Measurements from ENCODE around the gene RGS3. TPM values are rescaled to one million over a fixed set of nuclear protein-coding genes. Genes with fewer than 3 reads are reported as not detected.

Gene RGS3
- total RNA-seq, 1 donor from 2014 or later, result 66.2 TPM

- peaks cover 17% of the 10 kb centered on the region for H3K4me1 ChIP-seq
- H3K4me3 ChIP-seq, result no peak overlapping the region
- intact Hi-C loops (cut with DNase I), result no loop called here
- no peak for DNase-seq
- H3K27ac ChIP-seq, result no peak overlapping the region
- no peak for TF ChIP-seq CTCF (IDR thresholded peaks at IDR 0.05)
- no peaks in the 10 kb centered on the region for H3K27me3 ChIP-seq (ENCODE audit: low read depth)
- no peaks in the 10 kb centered on the region for H3K9me3 ChIP-seq
- ATAC-seq, result no peak
- no peaks in the 10 kb centered on the region for H3K36me3 ChIP-seq
Observed at GRCh38 chr9:113482341-113482740, 18.8 kb downstream of the RGS3 start.

GRCh38 chr9:113482991-113483675, 19.6 kb downstream of the RGS3 start:
- no peak for ATAC-seq
- intact Hi-C loops (cut with DNase I), result no loop called here

GRCh38 chr9:113483676-113484257, 20.2 kb downstream of the RGS3 start:
- Histone ChIP-seq H3K27ac (peak overlapping the region; percentile 13), H3K36me3 (no peaks in the 10 kb centered on the region), H3K27me3 (ENCODE audit: low read depth) (no peaks in the 10 kb centered on the region), H3K4me1 (peaks cover 24% of the 10 kb centered on the region), H3K9me3 (no peaks in the 10 kb centered on the region), H3K4me3 (no peak overlapping the region)
- no peak for DNase-seq
- peak in 1 of 2 donors; percentile 4 for ATAC-seq
- intact Hi-C loops (cut with DNase I), result no loop called here
- TF ChIP-seq CTCF (IDR thresholded peaks at IDR 0.05), result no peak

More at GRCh38 chr9:113482991-113483675, 19.6 kb downstream of the RGS3 start:
- Histone ChIP-seq H3K9me3 (no peaks in the 10 kb centered on the region), H3K4me1 (peaks cover 17% of the 10 kb centered on the region), H3K4me3 (no peak overlapping the region), H3K27me3 (ENCODE audit: low read depth) (no peaks in the 10 kb centered on the region), H3K27ac (peak overlapping the region; percentile 13), H3K36me3 (no peaks in the 10 kb centered on the region)
- no peak for DNase-seq
- TF ChIP-seq CTCF (IDR thresholded peaks at IDR 0.05), result no peak

- Histone ChIP-seq H3K4me3 (no peak overlapping the region), H3K27me3 (ENCODE audit: low read depth) (no peaks in the 10 kb centered on the region), H3K4me1 (peaks cover 29% of the 10 kb centered on the region), H3K36me3 (no peaks in the 10 kb centered on the region), H3K9me3 (no peaks in the 10 kb centered on the region), H3K27ac (peak overlapping the region; percentile 2)
- TF ChIP-seq CTCF (IDR thresholded peaks at IDR 0.05), result no peak
- intact Hi-C loops (cut with DNase I), result no loop called here
- DNase-seq, result peak; percentile 57
- peak in 1 of 2 donors; percentile 39 for ATAC-seq
Observed at GRCh38 chr9:113484258-113484730, 20.8 kb downstream of the RGS3 start.

- ATAC-seq (no peak), DNase-seq (no peak)
- Histone ChIP-seq H3K4me3 (no peak overlapping the region), H3K9me3 (no peaks in the 10 kb centered on the region), H3K4me1 (peaks cover 30% of the 10 kb centered on the region), H3K27ac (no peak overlapping the region), H3K36me3 (no peaks in the 10 kb centered on the region), H3K27me3 (ENCODE audit: low read depth) (no peaks in the 10 kb centered on the region)
- TF ChIP-seq CTCF (IDR thresholded peaks at IDR 0.05), result no peak
- intact Hi-C loops (cut with DNase I), result no loop called here
Observed at GRCh38 chr9:113485761-113486115, 22.2 kb downstream of the RGS3 start.

Measured in lower lobe of right lung (tissue), 2 donors.